Thoracic aorta (tissue), 2 donors: ENCODE measurements around the gene VWA5B2. TPM values are rescaled to one million over a fixed set of nuclear protein-coding genes. Genes with fewer than 3 reads are reported as not detected.
A peak's percentile ranks its signal among the peaks of the same experiment; 100 is the strongest.

Experiments
- ATAC-seq: fragments of 150-250 bp; one replicate; pipeline ENCODE4 v1.8.0; 2017; ENCODE audit warnings: low read depth; ENCODE audit not compliant: insufficient number of reproducible peaks, low FRiP score
- DNase-seq: peaks from one replicate; pipeline ENCODE4 v3.0.0-alpha.2; 2020; ENCODE audit warnings: low spot score
- H3K27ac ChIP-seq, 2 donors: fragments of 200-600 bp; sonication (generic); 1 replicate in 1 of 2; 2 replicates in 1 of 2; pipeline ENCODE4 v1.5.1; 2016; ENCODE audit warnings: mild to moderate bottlenecking in 2 of 2, moderate library complexity in 2 of 2
- H3K27me3 ChIP-seq: fragments of 200-600 bp; sonication (generic); replicated peaks from 2 replicates; pipeline ENCODE4 v1.6.0; 2016; ENCODE audit warnings: mild to moderate bottlenecking; ENCODE audit not compliant: insufficient read depth
- H3K36me3 ChIP-seq: fragments of 200-600 bp; sonication (generic); one replicate; pipeline ENCODE4 v1.5.1; 2016
- H3K4me1 ChIP-seq, 2 donors: fragments of 200-600 bp; sonication (generic); 1 replicate in 1 of 2; 2 replicates in 1 of 2; pipeline versions ENCODE4 v1.5.1 to v1.6.0; 2016; ENCODE audit warnings: low read depth in 2 of 2, mild to moderate bottlenecking in 1 of 2; ENCODE audit not compliant: control insufficient read depth in 1 of 2
- H3K4me3 ChIP-seq: fragments of 200-600 bp; sonication (generic); 2 replicates; pipeline ENCODE4 v1.5.1; 2016; ENCODE audit warnings: mild to moderate bottlenecking
- H3K9me3 ChIP-seq: fragments of 200-600 bp; sonication (generic); 2 replicates; pipeline ENCODE4 v1.5.1; 2016
- total RNA-seq, 2 donors: library from RNA; depleted of rRNA; stranded (reverse); fragments of >200 nt; gene quantifications; one replicate each; pipeline versions ENCODE4 v1.1.0 to v1.2.3, GENCODE V29; 2016
- TF ChIP-seq, protein P1 (sequence below): fragments of 200-600 bp; sonication (generic); IDR thresholded peaks from one replicate; pipeline ENCODE4 v1.5.1; 2019; ENCODE audit warnings: antibody characterized with exemption

The VWA5B2 gene
- total RNA-seq, 2 donors from 2014 or later = not detected

DNA sequence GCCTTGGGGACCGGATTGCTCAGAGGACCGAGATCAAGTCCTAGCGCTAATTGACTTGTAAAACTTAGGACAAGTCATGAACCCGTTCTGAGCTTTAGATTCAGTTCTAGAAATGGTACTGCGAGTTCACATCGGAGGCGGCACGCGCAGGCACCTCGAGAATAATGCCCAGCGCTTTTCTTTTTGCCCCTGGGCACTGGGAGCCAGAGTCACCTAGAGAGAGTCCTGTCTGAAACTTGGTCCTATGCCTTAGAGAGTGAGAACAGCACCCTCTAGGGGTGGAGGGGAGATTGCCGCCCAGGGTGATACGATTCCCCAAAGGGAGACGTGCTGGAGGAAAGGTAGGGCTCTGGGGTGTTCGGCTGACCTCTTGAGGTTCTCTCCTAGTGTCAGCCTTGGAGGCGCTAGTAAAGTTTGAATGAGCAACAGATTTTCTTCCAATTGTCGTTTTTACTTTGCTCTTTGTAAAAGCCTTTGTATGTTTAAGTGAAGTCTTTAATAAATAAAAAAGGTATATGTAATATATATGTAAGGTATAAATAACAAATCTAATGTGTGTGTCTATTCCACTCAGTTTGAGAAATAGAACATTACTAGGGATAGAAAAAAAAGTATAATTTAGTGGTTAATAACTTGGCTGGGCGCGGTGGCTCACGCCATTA, 20.9 kb downstream of the VWA5B2 start:
- peaks cover 4% of the 10 kb centered on the region for H3K36me3 ChIP-seq
- peak; percentile 80 for ATAC-seq
- TF ChIP-seq, protein P1, sequence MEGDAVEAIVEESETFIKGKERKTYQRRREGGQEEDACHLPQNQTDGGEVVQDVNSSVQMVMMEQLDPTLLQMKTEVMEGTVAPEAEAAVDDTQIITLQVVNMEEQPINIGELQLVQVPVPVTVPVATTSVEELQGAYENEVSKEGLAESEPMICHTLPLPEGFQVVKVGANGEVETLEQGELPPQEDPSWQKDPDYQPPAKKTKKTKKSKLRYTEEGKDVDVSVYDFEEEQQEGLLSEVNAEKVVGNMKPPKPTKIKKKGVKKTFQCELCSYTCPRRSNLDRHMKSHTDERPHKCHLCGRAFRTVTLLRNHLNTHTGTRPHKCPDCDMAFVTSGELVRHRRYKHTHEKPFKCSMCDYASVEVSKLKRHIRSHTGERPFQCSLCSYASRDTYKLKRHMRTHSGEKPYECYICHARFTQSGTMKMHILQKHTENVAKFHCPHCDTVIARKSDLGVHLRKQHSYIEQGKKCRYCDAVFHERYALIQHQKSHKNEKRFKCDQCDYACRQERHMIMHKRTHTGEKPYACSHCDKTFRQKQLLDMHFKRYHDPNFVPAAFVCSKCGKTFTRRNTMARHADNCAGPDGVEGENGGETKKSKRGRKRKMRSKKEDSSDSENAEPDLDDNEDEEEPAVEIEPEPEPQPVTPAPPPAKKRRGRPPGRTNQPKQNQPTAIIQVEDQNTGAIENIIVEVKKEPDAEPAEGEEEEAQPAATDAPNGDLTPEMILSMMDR = peak; percentile 89
- H3K9me3 ChIP-seq = no peaks in the 10 kb centered on the region
- no peaks in the 10 kb centered on the region for H3K27me3 ChIP-seq
- H3K4me3 ChIP-seq = peak overlapping the region; percentile 82
- peak overlapping the region; percentile 18 to 28 for H3K27ac ChIP-seq
- peaks cover 3 to 11% of the 10 kb centered on the region in 2 donors for H3K4me1 ChIP-seq
- DNase-seq = peak; percentile 65

DNA sequence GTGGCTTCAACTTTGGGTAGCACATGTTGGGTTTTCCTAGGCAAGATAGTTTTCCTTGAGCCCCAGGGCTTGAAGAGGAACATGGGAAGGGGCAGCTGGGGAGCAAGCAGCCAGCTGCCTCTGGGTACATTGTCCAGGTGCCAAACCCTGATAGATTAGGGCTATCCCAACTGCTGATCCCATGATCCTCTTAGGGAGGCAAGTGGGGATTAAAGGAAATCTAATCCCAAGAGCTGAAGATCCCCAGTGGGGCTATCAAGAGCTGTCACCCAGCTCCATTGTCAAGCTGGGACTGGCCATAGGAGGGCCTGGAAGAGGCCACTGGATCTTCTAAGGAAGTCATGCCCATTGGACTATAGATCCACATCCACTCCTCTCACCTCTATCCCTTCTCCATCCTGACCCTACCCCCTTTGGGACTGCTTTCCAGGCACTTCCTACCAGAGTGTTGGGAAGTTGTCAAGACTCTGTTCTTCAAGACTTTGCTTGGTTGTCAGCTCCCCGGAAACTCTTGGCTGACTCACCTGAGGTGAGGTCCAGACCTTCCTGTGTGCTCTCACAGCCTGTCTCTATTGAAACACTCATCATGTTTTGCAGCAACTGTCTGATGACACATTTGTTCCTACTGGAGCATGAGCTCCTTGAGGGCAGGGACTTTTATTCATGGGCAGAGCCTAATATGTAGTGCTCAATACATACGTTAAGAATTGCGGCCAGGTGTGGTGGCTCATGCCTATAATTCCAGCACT, 26.1 kb downstream of the VWA5B2 start:
- Histone ChIP-seq H3K27ac (no peak overlapping the region), H3K27me3 (peaks cover 5% of the 10 kb centered on the region), H3K9me3 (no peaks in the 10 kb centered on the region), H3K36me3 (no peaks in the 10 kb centered on the region), H3K4me1 (peaks cover 5 to 6% of the 10 kb centered on the region in 2 donors), H3K4me3 (no peak overlapping the region)
- no peak for DNase-seq
- TF ChIP-seq, protein P1 = no peak
- ATAC-seq = peak; percentile 11

DNA sequence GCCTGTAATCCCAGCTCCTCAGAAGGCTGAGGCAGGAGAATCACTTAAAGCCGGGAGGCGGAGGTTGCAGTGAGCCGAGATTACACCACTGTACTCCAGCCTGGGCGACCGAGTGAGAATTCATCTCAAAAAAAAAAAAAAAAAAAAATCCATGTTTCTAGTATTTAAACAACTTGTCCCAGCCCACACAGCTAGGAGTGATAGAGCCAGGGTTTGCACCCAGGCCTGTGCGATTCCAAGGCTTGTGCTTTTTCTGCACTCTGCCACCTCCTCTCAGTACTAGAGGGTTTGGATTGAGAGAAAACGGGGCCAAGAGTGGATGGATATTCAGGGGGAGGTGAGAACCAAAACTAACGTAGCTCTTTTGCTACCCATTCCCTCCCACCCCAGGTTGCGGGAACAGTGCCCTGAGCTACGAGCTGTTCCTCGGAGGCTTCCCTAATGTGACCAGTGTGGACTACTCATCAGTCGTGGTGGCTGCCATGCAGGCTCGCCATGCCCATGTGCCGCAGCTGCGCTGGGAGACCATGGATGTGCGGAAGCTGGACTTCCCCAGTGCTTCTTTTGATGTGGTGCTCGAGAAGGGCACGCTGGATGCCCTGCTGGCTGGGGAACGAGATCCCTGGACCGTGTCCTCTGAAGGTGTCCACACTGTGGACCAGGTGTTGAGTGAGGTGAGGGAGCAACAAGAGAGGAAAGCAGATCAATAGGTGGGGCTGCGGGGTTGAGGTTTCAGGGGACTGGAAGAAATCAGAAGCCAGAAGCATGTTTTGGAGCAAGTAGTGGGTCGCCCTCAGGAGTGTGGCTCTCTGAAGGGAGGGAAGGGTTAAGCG, 27.9 kb downstream of the VWA5B2 start:
- Histone ChIP-seq H3K36me3 (no peaks in the 10 kb centered on the region), H3K4me3 (no peak overlapping the region), H3K4me1 (peaks cover 11 to 20% of the 10 kb centered on the region in 2 donors), H3K27ac (no peak overlapping the region), H3K9me3 (no peaks in the 10 kb centered on the region), H3K27me3 (peaks cover 9% of the 10 kb centered on the region)
- DNase-seq (no peak), ATAC-seq (no peak)
- TF ChIP-seq, protein P1 = no peak

DNA sequence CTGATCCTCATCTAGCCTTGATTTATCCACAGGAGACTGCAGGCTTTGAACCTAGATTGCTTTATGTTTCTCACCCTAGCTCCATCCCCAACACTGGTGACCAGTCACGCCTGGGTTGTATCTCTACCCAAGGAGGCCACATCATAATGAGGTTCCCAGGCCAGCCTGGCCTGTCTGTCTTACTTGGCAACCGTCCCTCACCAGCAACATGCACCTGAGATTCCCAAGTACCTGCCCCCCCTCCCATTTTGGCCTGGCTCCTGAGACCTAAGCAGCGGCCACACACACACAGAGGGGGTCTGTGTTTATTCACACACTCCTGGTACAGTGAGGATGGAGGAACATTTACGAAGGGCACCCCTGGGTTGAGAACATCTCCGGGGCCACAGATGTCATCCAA, 29.5 kb downstream of the VWA5B2 start:
- Histone ChIP-seq H3K27me3 (peaks cover 18% of the 10 kb centered on the region), H3K27ac (no peak overlapping the region)

More for the DNA sequence above, 29.5 kb downstream of the VWA5B2 start:
- TF ChIP-seq, protein P1 = no peak
- H3K36me3 ChIP-seq = no peaks in the 10 kb centered on the region
- DNase-seq (no peak), ATAC-seq (no peak)
- H3K9me3 ChIP-seq = no peaks in the 10 kb centered on the region
- no peak overlapping the region for H3K4me3 ChIP-seq
- peaks cover 12 to 25% of the 10 kb centered on the region in 2 donors for H3K4me1 ChIP-seq
